ENCODE results near the gene NCOR1. TPM values are rescaled to one million over a fixed set of nuclear protein-coding genes. Genes with fewer than 3 reads are reported as not detected.

Gene NCOR1
- total RNA-seq, 2 donors from 2014 or later, result 117 to 130 TPM

DNA sequence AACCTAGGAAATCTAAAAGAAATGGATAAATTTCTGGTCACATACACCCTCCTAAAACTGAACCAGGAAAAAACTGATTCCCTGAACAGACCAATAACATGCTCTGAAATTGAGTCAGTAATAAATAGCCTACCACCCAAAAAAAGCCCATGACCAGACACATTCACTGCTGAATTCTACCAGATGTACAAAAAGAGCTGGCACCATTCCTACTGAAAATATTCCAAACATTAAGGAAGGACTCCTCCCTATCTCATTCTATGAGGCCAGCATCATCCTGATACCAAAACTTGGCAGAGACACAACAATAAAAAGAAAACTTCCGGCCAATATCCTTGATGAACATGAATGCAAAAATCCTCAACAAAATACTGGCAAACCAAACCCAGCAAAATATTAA, 162.8 kb downstream of the NCOR1 start:
- Mint-ChIP-seq H3K4me1 (ENCODE audit: low read depth) (peaks cover 2% of the 10 kb centered on the region), H3K36me3 (ENCODE audit: insufficient read depth in 2 of 2) (peaks cover 16 to 40% of the 10 kb centered on the region in 2 donors), H3K27me3 (ENCODE audit: low read depth) (no peaks in the 10 kb centered on the region), H3K9me3 (no peaks in the 10 kb centered on the region), H3K4me3 (no peak overlapping the region), H3K27ac (peak overlapping the region; percentile 70)
- DNase-seq, result no peak
- no peak for ATAC-seq (replicated peaks in 1 of 2)

GRCh38 chr17:16050844-16051243, 164.5 kb downstream of the NCOR1 start:
- peak overlapping the region; percentile 82 for H3K27ac Mint-ChIP-seq
- H3K9me3 Mint-ChIP-seq, result no peaks in the 10 kb centered on the region
- DNase-seq (no peak), ATAC-seq (replicated peaks in 1 of 2) (no peak)
- H3K36me3 Mint-ChIP-seq (ENCODE audit: insufficient read depth in 2 of 2), result peaks cover 12 to 38% of the 10 kb centered on the region in 2 donors
- no peak overlapping the region for H3K4me3 Mint-ChIP-seq
- no peaks in the 10 kb centered on the region for H3K27me3 Mint-ChIP-seq (ENCODE audit: low read depth)
- H3K4me1 Mint-ChIP-seq (ENCODE audit: low read depth), result peaks cover 4% of the 10 kb centered on the region

- Mint-ChIP-seq H3K4me1 (ENCODE audit: low read depth) (peaks cover 4% of the 10 kb centered on the region), H3K27me3 (ENCODE audit: low read depth) (no peaks in the 10 kb centered on the region), H3K36me3 (ENCODE audit: insufficient read depth in 2 of 2) (peaks cover 4 to 34% of the 10 kb centered on the region in 2 donors), H3K4me3 (no peak overlapping the region), H3K9me3 (no peaks in the 10 kb centered on the region), H3K27ac (no peak overlapping the region)
- ATAC-seq (replicated peaks in 1 of 2) (no peak), DNase-seq (no peak)
Measured at GRCh38 chr17:16048811-16049449, 166.4 kb downstream of the NCOR1 start.

DNA sequence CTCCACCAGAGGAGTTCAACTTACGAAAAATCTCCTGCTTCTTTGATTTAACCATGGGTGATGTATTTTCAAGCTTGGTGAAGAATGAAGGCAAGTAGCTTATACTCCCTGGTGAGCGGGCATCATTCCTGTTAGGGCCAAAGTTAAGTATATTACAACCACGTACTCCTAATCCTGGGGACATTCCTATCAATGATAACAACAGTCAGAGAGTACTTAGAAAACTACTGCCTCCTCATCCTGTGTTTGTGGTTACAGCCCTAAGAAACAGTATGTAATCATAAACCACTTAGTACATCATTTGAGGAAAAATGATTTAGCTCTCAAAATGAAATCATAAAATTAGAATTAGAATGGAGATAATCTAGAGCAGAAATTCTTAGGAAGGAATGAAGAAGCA, 168.4 kb downstream of the NCOR1 start:
- Mint-ChIP-seq H3K27me3 (ENCODE audit: low read depth) (no peaks in the 10 kb centered on the region), H3K36me3 (ENCODE audit: insufficient read depth in 2 of 2) (peaks cover 4 to 30% of the 10 kb centered on the region in 2 donors), H3K4me1 (ENCODE audit: low read depth) (peaks cover 4% of the 10 kb centered on the region), H3K27ac (peak overlapping the region; percentile 7), H3K9me3 (no peaks in the 10 kb centered on the region), H3K4me3 (no peak overlapping the region)
- ATAC-seq (replicated peaks in 1 of 2) (no peak), DNase-seq (no peak)

GRCh38 chr17:16044487-16044886, 170.8 kb downstream of the NCOR1 start:
- H3K9me3 Mint-ChIP-seq, result no peaks in the 10 kb centered on the region
- DNase-seq (no peak), ATAC-seq (replicated peaks in 1 of 2) (no peak)
- H3K36me3 Mint-ChIP-seq (ENCODE audit: insufficient read depth in 2 of 2), result peaks cover 4 to 28% of the 10 kb centered on the region in 2 donors
- H3K27me3 Mint-ChIP-seq (ENCODE audit: low read depth), result no peaks in the 10 kb centered on the region
- H3K4me3 Mint-ChIP-seq, result no peak overlapping the region
- no peak overlapping the region for H3K27ac Mint-ChIP-seq
- H3K4me1 Mint-ChIP-seq (ENCODE audit: low read depth), result peaks cover 4% of the 10 kb centered on the region

- Mint-ChIP-seq H3K4me3 (no peak overlapping the region), H3K9me3 (no peaks in the 10 kb centered on the region), H3K4me1 (ENCODE audit: low read depth) (peaks cover 8% of the 10 kb centered on the region), H3K27me3 (ENCODE audit: low read depth) (no peaks in the 10 kb centered on the region), H3K27ac (no peak overlapping the region), H3K36me3 (ENCODE audit: insufficient read depth in 2 of 2) (peaks cover 5 to 26% of the 10 kb centered on the region in 2 donors)
- DNase-seq (no peak), ATAC-seq (replicated peaks in 1 of 2) (no peak)
Measured at GRCh38 chr17:16040710-16041251, 174.6 kb downstream of the NCOR1 start.

GRCh38 chr17:16037636-16038035, 177.7 kb downstream of the NCOR1 start:
- H3K9me3 Mint-ChIP-seq, result no peaks in the 10 kb centered on the region
- DNase-seq (no peak), ATAC-seq (replicated peaks in 1 of 2) (no peak)
- H3K27me3 Mint-ChIP-seq (ENCODE audit: low read depth), result no peaks in the 10 kb centered on the region
- H3K27ac Mint-ChIP-seq, result peak overlapping the region; percentile 86
- H3K4me1 Mint-ChIP-seq (ENCODE audit: low read depth), result peaks cover 17% of the 10 kb centered on the region
- peaks cover 6 to 30% of the 10 kb centered on the region in 2 donors for H3K36me3 Mint-ChIP-seq (ENCODE audit: insufficient read depth in 2 of 2)
- no peak overlapping the region for H3K4me3 Mint-ChIP-seq

DNA sequence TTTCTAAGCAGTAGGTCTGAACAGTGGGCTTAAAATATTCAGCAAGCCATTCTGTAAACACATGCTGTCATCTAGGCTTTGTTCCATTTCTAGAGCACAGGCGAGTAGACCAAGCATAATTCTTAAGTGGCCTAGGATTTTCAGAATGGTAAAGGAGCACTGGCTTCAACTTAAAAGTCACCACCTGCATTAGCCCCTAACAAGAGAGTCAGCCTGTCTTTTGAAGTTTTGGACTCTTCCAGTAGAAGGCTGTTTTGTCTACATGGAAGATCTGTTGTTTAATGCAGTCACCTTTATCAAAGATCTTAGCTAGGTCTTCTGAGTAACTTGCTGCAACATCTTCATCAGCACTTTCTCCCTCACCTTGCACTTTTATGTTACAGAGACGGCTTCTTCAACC, 179.1 kb downstream of the NCOR1 start:
- DNase-seq (no peak), ATAC-seq (replicated peaks in 1 of 2) (no peak)
- Mint-ChIP-seq H3K27ac (peak overlapping the region; percentile 44), H3K9me3 (no peaks in the 10 kb centered on the region), H3K36me3 (ENCODE audit: insufficient read depth in 2 of 2) (peaks cover 4 to 27% of the 10 kb centered on the region in 2 donors), H3K27me3 (ENCODE audit: low read depth) (no peaks in the 10 kb centered on the region), H3K4me1 (ENCODE audit: low read depth) (peaks cover 17% of the 10 kb centered on the region), H3K4me3 (no peak overlapping the region)

GRCh38 chr17:16033729-16034349, 181.5 kb downstream of the NCOR1 start:
- H3K9me3 Mint-ChIP-seq, result no peaks in the 10 kb centered on the region
- no peaks in the 10 kb centered on the region for H3K27me3 Mint-ChIP-seq (ENCODE audit: low read depth)
- peaks cover 27% of the 10 kb centered on the region for H3K4me1 Mint-ChIP-seq (ENCODE audit: low read depth)
- H3K27ac Mint-ChIP-seq, result peak overlapping the region; percentile 65
- H3K36me3 Mint-ChIP-seq (ENCODE audit: insufficient read depth in 2 of 2), result peaks cover 4 to 35% of the 10 kb centered on the region in 2 donors
- DNase-seq (no peak), ATAC-seq (replicated peaks in 1 of 2) (no peak)
- H3K4me3 Mint-ChIP-seq, result no peak overlapping the region

- no peaks in the 10 kb centered on the region for H3K27me3 Mint-ChIP-seq (ENCODE audit: low read depth)
- DNase-seq (peak; percentile 66 to 77), ATAC-seq (replicated peaks in 1 of 2) (peak; percentile 98 to 99)
- H3K27ac Mint-ChIP-seq, result peak overlapping the region; percentile 100
- H3K4me3 Mint-ChIP-seq, result peak overlapping the region; percentile 73 to 94
- peaks cover 40% of the 10 kb centered on the region for H3K4me1 Mint-ChIP-seq (ENCODE audit: low read depth)
- peaks cover 19 to 50% of the 10 kb centered on the region in 2 donors for H3K36me3 Mint-ChIP-seq (ENCODE audit: insufficient read depth in 2 of 2)
- H3K9me3 Mint-ChIP-seq, result no peaks in the 10 kb centered on the region
Measured at GRCh38 chr17:16027708-16028584, 187.4 kb downstream of the NCOR1 start.

- H3K36me3 Mint-ChIP-seq (ENCODE audit: insufficient read depth in 2 of 2), result peaks cover 19 to 48% of the 10 kb centered on the region in 2 donors
- H3K27ac Mint-ChIP-seq, result peak overlapping the region; percentile 100
- peak in 1 of 2 donors; percentile 9 for ATAC-seq (replicated peaks in 1 of 2)
- H3K4me1 Mint-ChIP-seq (ENCODE audit: low read depth), result peaks cover 40% of the 10 kb centered on the region
- no peaks in the 10 kb centered on the region for H3K9me3 Mint-ChIP-seq
- H3K4me3 Mint-ChIP-seq, result peak overlapping the region; percentile 73 to 94
- H3K27me3 Mint-ChIP-seq (ENCODE audit: low read depth), result no peaks in the 10 kb centered on the region
- no peak for DNase-seq
Measured at GRCh38 chr17:16026895-16027294, 188.4 kb downstream of the NCOR1 start.

DNA sequence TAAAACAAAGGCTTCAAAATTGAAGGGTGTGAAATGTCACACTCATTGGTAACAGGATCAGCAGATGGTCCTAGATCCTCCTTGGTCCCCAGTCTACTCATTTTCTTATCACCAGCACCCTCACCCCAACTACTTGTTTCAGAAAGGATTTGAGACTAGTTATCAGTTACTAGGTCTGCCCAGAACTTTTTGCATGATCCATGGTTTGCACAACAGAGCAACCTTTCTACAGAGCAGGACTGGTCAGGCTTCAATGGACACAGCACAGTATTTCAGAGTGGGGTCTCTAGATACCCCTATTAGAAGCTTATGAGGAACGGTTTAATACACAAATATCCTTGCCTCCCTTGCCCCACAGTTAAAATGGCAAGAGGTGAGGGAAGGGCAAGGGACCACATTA, 190.1 kb downstream of the NCOR1 start:
- Mint-ChIP-seq H3K9me3 (no peaks in the 10 kb centered on the region), H3K36me3 (ENCODE audit: insufficient read depth in 2 of 2) (peaks cover 19 to 54% of the 10 kb centered on the region in 2 donors), H3K27me3 (ENCODE audit: low read depth) (no peaks in the 10 kb centered on the region), H3K4me3 (no peak overlapping the region), H3K27ac (peak overlapping the region; percentile 100), H3K4me1 (ENCODE audit: low read depth) (peaks cover 40% of the 10 kb centered on the region)
- ATAC-seq (replicated peaks in 1 of 2) (no peak), DNase-seq (no peak)

DNA sequence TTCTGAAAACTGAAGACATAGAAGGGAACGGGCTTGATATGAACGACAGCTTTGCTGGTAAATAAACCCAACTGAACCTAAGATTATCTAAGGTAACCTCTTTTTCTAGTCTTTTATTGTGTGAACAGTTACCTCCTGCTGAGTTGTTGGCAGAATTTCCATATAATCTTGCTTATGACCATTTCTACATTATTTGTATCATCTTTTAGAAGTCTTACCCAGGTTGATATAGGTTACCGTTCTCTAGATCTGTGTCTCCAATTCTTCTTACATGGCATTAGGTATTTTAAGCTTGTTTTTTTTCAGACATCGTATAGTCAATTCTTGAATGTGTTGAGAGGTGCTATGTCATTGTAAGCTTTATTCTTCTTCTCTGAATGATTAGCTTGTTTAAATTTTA, 191.5 kb downstream of the NCOR1 start:
- Mint-ChIP-seq H3K36me3 (ENCODE audit: insufficient read depth in 2 of 2) (peaks cover 19 to 47% of the 10 kb centered on the region in 2 donors), H3K4me1 (ENCODE audit: low read depth) (peaks cover 30% of the 10 kb centered on the region), H3K9me3 (no peaks in the 10 kb centered on the region), H3K27ac (peak overlapping the region; percentile 63), H3K4me3 (no peak overlapping the region), H3K27me3 (ENCODE audit: low read depth) (no peaks in the 10 kb centered on the region)
- ATAC-seq (replicated peaks in 1 of 2) (no peak), DNase-seq (no peak)
